WTC11 (cell line): ENCODE measurements around the gene CACUL1. TPM values are rescaled to one million over a fixed set of nuclear protein-coding genes. Genes with fewer than 3 reads are reported as not detected.

Source experiments
- ATAC-seq: fragments of 200-7000 bp; cut with Tn5 transposase; 2 replicates; pipeline ENCODE4 v1.10.0; 2021; ENCODE audit warnings: mild to moderate bottlenecking, moderate library complexity
- CTCF ChIA-PET: fragments of 300-600 bp; sonication (Branson Sonifier 250); formaldehyde crosslinking; loops from one replicate; lab custom pipeline; 2021; ENCODE audit warnings: antibody characterized with exemption; lab: Charles Lee
- POLR2A ChIA-PET: fragments of 350-600 bp; sonication (Branson Sonifier 250); formaldehyde crosslinking; loops from one replicate; lab custom pipeline; 2021; ENCODE audit warnings: antibody characterized with exemption; lab: Charles Lee
- DNase-seq: peaks from one replicate; pipeline ENCODE4 v3.0.0; 2021; ENCODE audit warnings: low spot score
- H3K27ac Mint-ChIP-seq: 2 replicates; pipeline ENCODE4 v1.8.0; 2021; ENCODE audit warnings: mixed read lengths
- H3K27me3 Mint-ChIP-seq: 2 replicates; pipeline ENCODE4 v1.8.0; 2021; ENCODE audit warnings: low read depth, mild to moderate bottlenecking, moderate library complexity, mixed read lengths
- H3K36me3 Mint-ChIP-seq: 2 replicates; pipeline ENCODE4 v1.8.0; 2021; ENCODE audit warnings: mixed read lengths
- H3K4me1 Mint-ChIP-seq: 2 replicates; pipeline ENCODE4 v1.8.0; 2022; ENCODE audit warnings: mixed read lengths
- H3K4me3 Mint-ChIP-seq: 2 replicates; pipeline ENCODE4 v1.8.0; 2021; ENCODE audit warnings: mild to moderate bottlenecking, moderate library complexity, mixed read lengths
- H3K9me3 Mint-ChIP-seq: 2 replicates; pipeline ENCODE4 v1.8.0; 2021; ENCODE audit warnings: mixed read lengths
- CREB1 ChIP-seq: sonication (generic); formaldehyde crosslinking; IDR thresholded peaks from 2 replicates; pipeline ENCODE4 v1.8.0; 2023; ENCODE audit warnings: mild to moderate bottlenecking, missing genetic modification reagents
- CREM ChIP-seq: sonication (generic); formaldehyde crosslinking; IDR thresholded peaks from 2 replicates; pipeline ENCODE4 v1.8.1; 2022; ENCODE audit warnings: mild to moderate bottlenecking, missing genetic modification reagents, moderate library complexity
- ELF4 ChIP-seq: sonication (generic); formaldehyde crosslinking; IDR thresholded peaks from 2 replicates; pipeline ENCODE4 v1.8.1; 2022; ENCODE audit warnings: low read depth, mild to moderate bottlenecking, moderate library complexity, missing genetic modification reagents
- ESRRA ChIP-seq: sonication (generic); formaldehyde crosslinking; IDR thresholded peaks from 2 replicates; pipeline ENCODE4 v1.8.1; 2022; ENCODE audit warnings: mild to moderate bottlenecking, missing genetic modification reagents, borderline replicate concordance
- FOXK1 ChIP-seq: sonication (generic); formaldehyde crosslinking; IDR thresholded peaks from 2 replicates; pipeline ENCODE4 v1.8.0; 2022; ENCODE audit warnings: mild to moderate bottlenecking, moderate library complexity, missing genetic modification reagents
- MYBL2 ChIP-seq: sonication (generic); formaldehyde crosslinking; IDR thresholded peaks from 2 replicates; pipeline ENCODE4 v1.8.1; 2023; ENCODE audit warnings: mild to moderate bottlenecking, moderate library complexity, missing genetic modification reagents
- NFE2L1 ChIP-seq: sonication (generic); formaldehyde crosslinking; IDR thresholded peaks from 2 replicates; pipeline ENCODE4 v1.8.1; 2023; ENCODE audit warnings: missing genetic modification reagents
- PRRX2 ChIP-seq: fragments of 250-450 bp; sonication (Bioruptor Pico); IDR thresholded peaks from 2 replicates; pipeline ENCODE4 v1.8.0; 2021; ENCODE audit warnings: mild to moderate bottlenecking
- SMAD4 ChIP-seq: sonication (generic); formaldehyde crosslinking; IDR thresholded peaks from 2 replicates; pipeline ENCODE4 v1.8.0; 2022; ENCODE audit warnings: mild to moderate bottlenecking, missing genetic modification reagents
- TEAD4 ChIP-seq: sonication (generic); formaldehyde crosslinking; IDR thresholded peaks from 2 replicates; pipeline ENCODE4 v1.8.0; 2022; ENCODE audit warnings: mild to moderate bottlenecking, missing genetic modification reagents
- ZNF671 ChIP-seq: fragments of 250-450 bp; sonication (Bioruptor Pico); IDR thresholded peaks from 2 replicates; pipeline ENCODE4 v1.8.0; 2021; ENCODE audit warnings: mild to moderate bottlenecking
- total RNA-seq: library from RNA; stranded (reverse); gene quantifications from 3 replicates; pipeline ENCODE4 v1.2.3, GENCODE V29; 2021
- TF ChIP-seq, protein P1 (sequence below): sonication (generic); formaldehyde crosslinking; IDR thresholded peaks from 2 replicates; pipeline ENCODE4 v1.8.1; 2023; ENCODE audit warnings: mild to moderate bottlenecking, moderate library complexity, missing genetic modification reagents
- TF ChIP-seq, protein P2 (sequence below): fragments of 200-600 bp; IDR thresholded peaks from 2 replicates; pipeline ENCODE4 v1.8.0; 2022; ENCODE audit warnings: antibody characterized with exemption
- TF ChIP-seq, protein P3 (sequence below): sonication (generic); formaldehyde crosslinking; IDR thresholded peaks from 2 replicates; pipeline ENCODE4 v1.8.0; 2022; ENCODE audit warnings: mild to moderate bottlenecking, missing genetic modification reagents
- TF ChIP-seq, protein P4 (sequence below): sonication (generic); formaldehyde crosslinking; IDR thresholded peaks from 2 replicates; pipeline ENCODE4 v1.8.1; 2022; ENCODE audit warnings: mild to moderate bottlenecking, moderate library complexity, missing genetic modification reagents

CACUL1 gene
- total RNA-seq, 1 experiment from 2014 or later = 41.5 TPM

DNA sequence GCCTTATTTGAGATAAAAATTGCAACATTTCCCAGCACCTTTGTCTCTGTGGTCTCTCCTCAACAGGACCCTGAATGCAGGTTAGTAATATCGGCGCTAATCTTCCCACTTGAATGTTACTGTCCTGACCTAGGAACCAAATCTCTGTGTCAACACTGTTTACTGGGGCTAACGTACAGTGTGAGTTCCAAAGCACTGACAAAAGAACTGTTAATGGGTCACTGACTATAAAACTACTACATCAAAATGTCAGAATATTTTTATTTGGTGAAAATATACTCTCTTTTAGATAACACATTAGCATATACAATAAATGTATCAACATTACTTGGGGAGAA is 33.3 kb downstream of the CACUL1 start:
- Mint-ChIP-seq H3K4me3 (no peak overlapping the region), H3K27me3 (no peaks in the 10 kb centered on the region), H3K27ac (no peak overlapping the region), H3K36me3 (peaks cover 11% of the 10 kb centered on the region)
- CTCF ChIA-PET = interaction anchor here (0.6 to 1.0 kb wide), 26 partner anchors 9 to 250 kb away, joined by 3 to 36 read pairs (median 5); partner anchors contain the start of genes CACUL1 and PRLHR
- no peak for ATAC-seq
- POLR2A ChIA-PET = no interaction called here
- no peak for DNase-seq
- TF ChIP-seq CREB1 = no peak
- TF ChIP-seq, protein P1, sequence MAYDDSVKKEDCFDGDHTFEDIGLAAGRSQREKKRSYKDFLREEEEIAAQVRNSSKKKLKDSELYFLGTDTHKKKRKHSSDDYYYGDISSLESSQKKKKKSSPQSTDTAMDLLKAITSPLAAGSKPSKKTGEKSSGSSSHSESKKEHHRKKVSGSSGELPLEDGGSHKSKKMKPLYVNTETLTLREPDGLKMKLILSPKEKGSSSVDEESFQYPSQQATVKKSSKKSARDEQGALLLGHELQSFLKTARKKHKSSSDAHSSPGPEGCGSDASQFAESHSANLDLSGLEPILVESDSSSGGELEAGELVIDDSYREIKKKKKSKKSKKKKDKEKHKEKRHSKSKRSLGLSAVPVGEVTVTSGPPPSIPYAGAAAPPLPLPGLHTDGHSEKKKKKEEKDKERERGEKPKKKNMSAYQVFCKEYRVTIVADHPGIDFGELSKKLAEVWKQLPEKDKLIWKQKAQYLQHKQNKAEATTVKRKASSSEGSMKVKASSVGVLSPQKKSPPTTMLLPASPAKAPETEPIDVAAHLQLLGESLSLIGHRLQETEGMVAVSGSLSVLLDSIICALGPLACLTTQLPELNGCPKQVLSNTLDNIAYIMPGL = no peak
- no peak for TF ChIP-seq ESRRA (CRISPR knock-in tag)
- TF ChIP-seq MYBL2 = no peak
- no peak for TF ChIP-seq CREM
- no peak for TF ChIP-seq ELF4 (CRISPR knock-in tag)
- TF ChIP-seq TEAD4 (CRISPR knock-in tag) = no peak
- no peak for TF ChIP-seq FOXK1 (CRISPR knock-in tag)
- TF ChIP-seq, all 79 proteins: peak for 0
- H3K4me1 Mint-ChIP-seq = no peaks in the 10 kb centered on the region
- H3K9me3 Mint-ChIP-seq = no peaks in the 10 kb centered on the region

DNA sequence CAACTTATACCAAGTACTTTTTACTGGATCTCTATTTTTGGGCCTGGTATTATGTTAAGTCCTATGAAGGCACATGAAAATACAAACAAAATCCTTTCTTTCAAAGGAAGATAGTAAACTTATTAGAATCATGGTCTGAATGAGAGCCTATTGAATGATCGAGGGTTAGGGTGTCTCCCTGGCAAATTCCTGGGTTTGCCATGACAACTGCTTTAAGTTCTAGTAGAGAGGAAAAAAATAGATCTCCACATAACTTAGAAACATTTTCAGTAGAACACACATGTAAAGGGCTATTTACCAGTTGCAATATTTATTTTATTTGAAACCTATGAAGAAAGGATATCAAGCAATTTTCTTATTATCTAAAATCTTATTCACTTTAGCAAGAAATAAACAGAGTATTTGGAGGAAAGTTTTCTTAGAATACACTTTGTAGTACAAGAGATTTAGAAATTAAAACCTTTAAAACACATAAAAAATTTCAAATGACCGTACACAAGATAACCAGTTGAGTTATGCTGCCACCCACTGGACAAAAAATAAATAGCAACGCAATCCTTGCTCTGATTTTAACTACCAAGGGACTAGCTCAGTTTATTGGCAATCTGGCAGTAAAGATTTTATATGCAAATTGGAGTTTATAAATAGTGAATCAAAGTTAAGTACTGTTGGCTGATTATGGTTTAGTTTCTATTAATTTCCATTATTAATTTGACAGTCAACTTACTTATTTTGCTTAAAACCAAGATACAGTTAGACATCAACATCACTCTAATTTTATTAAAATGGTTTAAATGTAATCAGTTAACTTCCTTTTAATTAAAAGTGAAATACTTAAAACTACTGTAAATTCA is 33.9 kb downstream of the CACUL1 start:
- Mint-ChIP-seq H3K36me3 (peaks cover 9% of the 10 kb centered on the region), H3K27me3 (no peaks in the 10 kb centered on the region), H3K4me3 (no peak overlapping the region), H3K9me3 (no peaks in the 10 kb centered on the region), H3K27ac (no peak overlapping the region), H3K4me1 (no peaks in the 10 kb centered on the region)
- TF ChIP-seq, protein P2, sequence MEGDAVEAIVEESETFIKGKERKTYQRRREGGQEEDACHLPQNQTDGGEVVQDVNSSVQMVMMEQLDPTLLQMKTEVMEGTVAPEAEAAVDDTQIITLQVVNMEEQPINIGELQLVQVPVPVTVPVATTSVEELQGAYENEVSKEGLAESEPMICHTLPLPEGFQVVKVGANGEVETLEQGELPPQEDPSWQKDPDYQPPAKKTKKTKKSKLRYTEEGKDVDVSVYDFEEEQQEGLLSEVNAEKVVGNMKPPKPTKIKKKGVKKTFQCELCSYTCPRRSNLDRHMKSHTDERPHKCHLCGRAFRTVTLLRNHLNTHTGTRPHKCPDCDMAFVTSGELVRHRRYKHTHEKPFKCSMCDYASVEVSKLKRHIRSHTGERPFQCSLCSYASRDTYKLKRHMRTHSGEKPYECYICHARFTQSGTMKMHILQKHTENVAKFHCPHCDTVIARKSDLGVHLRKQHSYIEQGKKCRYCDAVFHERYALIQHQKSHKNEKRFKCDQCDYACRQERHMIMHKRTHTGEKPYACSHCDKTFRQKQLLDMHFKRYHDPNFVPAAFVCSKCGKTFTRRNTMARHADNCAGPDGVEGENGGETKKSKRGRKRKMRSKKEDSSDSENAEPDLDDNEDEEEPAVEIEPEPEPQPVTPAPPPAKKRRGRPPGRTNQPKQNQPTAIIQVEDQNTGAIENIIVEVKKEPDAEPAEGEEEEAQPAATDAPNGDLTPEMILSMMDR = peak; percentile 71
- no peak for TF ChIP-seq ZNF671
- TF ChIP-seq, protein P3, sequence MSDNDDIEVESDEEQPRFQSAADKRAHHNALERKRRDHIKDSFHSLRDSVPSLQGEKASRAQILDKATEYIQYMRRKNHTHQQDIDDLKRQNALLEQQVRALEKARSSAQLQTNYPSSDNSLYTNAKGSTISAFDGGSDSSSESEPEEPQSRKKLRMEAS (CRISPR knock-in tag) = no peak
- TF ChIP-seq SMAD4 (CRISPR knock-in tag) = no peak
- ChIA-PET CTCF (interaction anchor here (0.6 to 1.0 kb wide), 27 partner anchors 9 to 251 kb away, joined by 3 to 36 read pairs (median 5); partner anchors contain the start of genes CACUL1 and PRLHR), POLR2A (no interaction called here)
- peak; percentile 47 for DNase-seq
- ATAC-seq = peak; percentile 32; the same call in 1 of the 2 replicates

DNA sequence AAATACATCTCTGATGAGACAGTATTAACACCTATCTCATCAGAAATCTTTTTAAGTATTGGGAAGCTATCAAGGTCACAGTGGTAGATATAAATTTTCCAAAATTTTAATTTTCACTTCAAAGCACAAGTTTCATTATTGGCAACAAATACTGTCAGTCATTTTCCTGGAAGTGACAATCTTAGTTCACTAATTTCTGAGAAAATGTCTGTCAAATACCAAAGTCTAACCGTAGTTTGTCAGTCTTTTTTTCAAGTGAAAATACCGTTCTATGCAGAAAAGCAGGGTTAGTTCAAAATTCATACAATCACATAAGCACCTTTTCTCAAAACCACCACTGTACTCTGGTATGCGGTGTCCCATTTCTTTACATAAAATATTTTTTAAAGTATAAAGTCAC is 40.4 kb downstream of the CACUL1 start:
- Mint-ChIP-seq H3K4me1 (no peaks in the 10 kb centered on the region), H3K9me3 (no peaks in the 10 kb centered on the region), H3K36me3 (peaks cover 7% of the 10 kb centered on the region), H3K27me3 (no peaks in the 10 kb centered on the region), H3K4me3 (no peak overlapping the region), H3K27ac (no peak overlapping the region)
- TF ChIP-seq, protein P2 = no peak
- TF ChIP-seq MYBL2 (no peak), NFE2L1 (no peak), PRRX2 (CRISPR knock-in tag) (no peak), TEAD4 (CRISPR knock-in tag) (no peak)
- TF ChIP-seq, protein P4, sequence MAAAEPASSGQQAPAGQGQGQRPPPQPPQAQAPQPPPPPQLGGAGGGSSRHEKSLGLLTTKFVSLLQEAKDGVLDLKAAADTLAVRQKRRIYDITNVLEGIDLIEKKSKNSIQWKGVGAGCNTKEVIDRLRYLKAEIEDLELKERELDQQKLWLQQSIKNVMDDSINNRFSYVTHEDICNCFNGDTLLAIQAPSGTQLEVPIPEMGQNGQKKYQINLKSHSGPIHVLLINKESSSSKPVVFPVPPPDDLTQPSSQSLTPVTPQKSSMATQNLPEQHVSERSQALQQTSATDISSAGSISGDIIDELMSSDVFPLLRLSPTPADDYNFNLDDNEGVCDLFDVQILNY (CRISPR knock-in tag) = no peak
- ATAC-seq (no peak), DNase-seq (no peak)
- ChIA-PET POLR2A (no interaction called here), CTCF (interaction anchor here (2.6 kb wide), 1 partner anchor 120 kb away, joined by 31 read pairs; no protein-coding TSS in a partner anchor)
